ENCODE results near the gene PDHB. TPM values are rescaled to one million over a fixed set of nuclear protein-coding genes. Genes with fewer than 3 reads are reported as not detected.

PDHB gene
- total and polyA plus RNA-seq, 2 of the 13 experiments (the other 11 are each of a cell fraction or from before 2014, with no cell fraction given): 108 to 153 TPM

GRCh38 chr3:58471025-58471887, 37.6 kb upstream of the PDHB start (continued):
- TF ChIP-seq ZNF646 (CRISPR knock-in tag; IDR thresholded peaks at IDR 0.05): no peak
- no peak for TF ChIP-seq ZBTB37 (CRISPR knock-in tag; IDR thresholded peaks at IDR 0.05)
- TF ChIP-seq PCBP2 (optimal IDR thresholded peaks at IDR 0.05; ENCODE audit: low read depth, low read length, poor library complexity, severe bottlenecking): no peak
- TF ChIP-seq ZNF446 (CRISPR knock-in tag; IDR thresholded peaks at IDR 0.05): no peak
- TF ChIP-seq ZNF124 (CRISPR knock-in tag; IDR thresholded peaks at IDR 0.05): 0 out of 2 replicates have a peak, but pooled peaks have one; percentile 34
- TF ChIP-seq ATF6 (CRISPR knock-in tag; conservative IDR thresholded peaks at IDR 0.05): no peak
- no peak for TF ChIP-seq KDM5B (CRISPR knock-in tag; IDR thresholded peaks at IDR 0.05; ENCODE audit: borderline replicate concordance)
- peak; percentile 57; the same call in 1 of the 2 replicates for TF ChIP-seq KDM4B (CRISPR knock-in tag; IDR thresholded peaks at IDR 0.05)
- peak; percentile 84; the same call in 1 of the 2 replicates for TF ChIP-seq STAT6 (CRISPR knock-in tag; IDR thresholded peaks at IDR 0.05; ENCODE audit: borderline replicate concordance)
- TF ChIP-seq ZNF7 (CRISPR knock-in tag; IDR thresholded peaks at IDR 0.05): no peak
- peak; percentile 50; the same call in 1 of the 2 replicates for TF ChIP-seq ZNF792 (CRISPR knock-in tag; IDR thresholded peaks at IDR 0.05)
- no peak; the same call in 1 of the 2 replicates for TF ChIP-seq ZNF143 (CRISPR knock-in tag; IDR thresholded peaks at IDR 0.05)
- no peak for TF ChIP-seq ZFAT (CRISPR knock-in tag; conservative IDR thresholded peaks at IDR 0.05)
- no peak for TF ChIP-seq ZBTB44 (CRISPR knock-in tag; IDR thresholded peaks at IDR 0.05)

Data from HepG2 (cell line).